HCT116 (cell line): Measurements from ENCODE around the gene ANGPTL4. TPM values are rescaled to one million over a fixed set of nuclear protein-coding genes. Genes with fewer than 3 reads are reported as not detected.
"Not testable (repeated sequence)": the region's sequence is repeated elsewhere in the genome, so short reads cannot be mapped to it uniquely, and the experiment has no call there.

Experiments
- ATAC-seq: fragments of 200-7000 bp; cut with Tn5 transposase; 2 replicates; pipeline ENCODE4 v1.9.1; 2020; ENCODE audit warnings: mild to moderate bottlenecking, moderate library complexity
- BruUV-seq: library from RNA; stranded (reverse); fragments of 400-500 nt; replicated peaks from 2 replicates; lab custom pipeline; 2021; lab: Mats Ljungman, UMichigan
- CTCF ChIA-PET: fragments of 300-600 bp; sonication (Branson Sonifier 250); formaldehyde crosslinking; loops from one replicate; lab custom pipeline; 2021; ENCODE audit warnings: antibody characterized with exemption; lab: Charles Lee
- POLR2A ChIA-PET: fragments of 300-600, 350-600 bp; sonication (Branson Sonifier 250); formaldehyde crosslinking; loops from one replicate; lab custom pipeline; 2021; ENCODE audit warnings: antibody characterized with exemption; lab: Charles Lee
- RAD21 ChIA-PET, 2 experiments: fragments of 300-600 bp; sonication (Branson Sonifier 250); formaldehyde crosslinking; loops; one replicate each; lab custom pipeline; 2023; ENCODE audit warnings: low total read pairs in 2 of 2; ENCODE audit not compliant: uncharacterized antibody in 2 of 2, unreplicated experiment in 2 of 2, low non-redundant PET in 1 of 2; lab: Charles Lee
- DNase-seq: peaks from one replicate; pipeline ENCODE4 v3.0.0-alpha.2; 2010; ENCODE audit warnings: low read depth, low spot score
- H2AFZ ChIP-seq: fragments of 200-600 bp; shearing (Covaris generic), sonication (generic); 2 replicates; pipeline ENCODE4 v1.6.1; 2017; ENCODE audit warnings: low read depth, mixed run types, mixed read lengths, antibody characterized with exemption, low read length; ENCODE audit not compliant: poor library complexity, severe bottlenecking
- H3K27ac ChIP-seq: 2 replicates; pipeline ENCODE4 v1.5.1; 2012; ENCODE audit warnings: low read depth, low read length
- H3K27me3 ChIP-seq: fragments of 200-600 bp; sonication (generic); 2 replicates; pipeline ENCODE4 v1.6.1; 2016; ENCODE audit warnings: mixed run types, low read length, mixed read lengths; ENCODE audit not compliant: insufficient read depth
- H3K36me3 ChIP-seq, 2 experiments: fragments of 200-500 bp in 1 of 2; fragments of 200-600 bp in 1 of 2; sonication (Bioruptor generic) in 1 of 2; sonication (generic) in 1 of 2; 2 replicates each; pipeline versions ENCODE4 v1.5.1 to v1.6.1; 2014 to 2016; ENCODE audit warnings: low read length in 2 of 2, inconsistent platforms in 1 of 2, mixed read lengths in 1 of 2, mixed run types in 1 of 2; ENCODE audit not compliant: insufficient read depth in 2 of 2, control insufficient read depth in 1 of 2
- H3K4me1 ChIP-seq, 2 experiments: fragments of 200-600 bp in 1 of 2; sonication (generic) in 1 of 2; 2 replicates each; pipeline versions ENCODE4 v1.5.1 to v1.6.1; 2012 to 2017; ENCODE audit warnings: low read length in 2 of 2, inconsistent platforms in 1 of 2, mild to moderate bottlenecking in 1 of 2, mixed read lengths in 1 of 2, mixed run types in 1 of 2, moderate library complexity in 1 of 2; ENCODE audit not compliant: insufficient read depth in 2 of 2, control insufficient read depth in 1 of 2
- H3K4me2 ChIP-seq: fragments of 200-600 bp; sonication (generic); 2 replicates; pipeline ENCODE4 v1.6.1; 2017; ENCODE audit warnings: mixed run types, low read length, mixed read lengths
- H3K4me3 ChIP-seq, 2 experiments: fragments of 200-600 bp in 1 of 2; sonication (generic) in 1 of 2; replicated peaks in 1 of 2; 2 replicates each; pipeline ENCODE4 v1.5.1; 2011 to 2016; ENCODE audit warnings: low read length in 2 of 2, control low read depth in 1 of 2, low read depth in 1 of 2, mild to moderate bottlenecking in 1 of 2, mixed read lengths in 1 of 2, mixed run types in 1 of 2
- H3K79me2 ChIP-seq: fragments of 200-600 bp; sonication (generic); 2 replicates; pipeline ENCODE4 v1.6.1; 2017; ENCODE audit warnings: mild to moderate bottlenecking, mixed run types, low read length, moderate library complexity, mixed read lengths; ENCODE audit not compliant: insufficient read depth
- H3K9ac ChIP-seq: fragments of 200-600 bp; sonication (generic); 2 replicates; pipeline ENCODE4 v1.6.1; 2016; ENCODE audit warnings: low read length, mixed read lengths
- H3K9me2 ChIP-seq: fragments of 200-600 bp; sonication (generic), shearing (Covaris generic); 2 replicates; pipeline ENCODE4 v1.6.1; 2017; ENCODE audit warnings: mixed run types, mild to moderate bottlenecking, moderate library complexity; ENCODE audit not compliant: insufficient read depth
- H3K9me3 ChIP-seq, 2 experiments: fragments of 200-500 bp in 1 of 2; fragments of 200-600 bp in 1 of 2; sonication (Bioruptor generic) in 1 of 2; sonication (generic) in 1 of 2; 2 replicates each; pipeline ENCODE4 v1.6.1; 2014 to 2017; ENCODE audit warnings: low read length in 2 of 2, mixed read lengths in 2 of 2, inconsistent platforms in 1 of 2, low read depth in 1 of 2, mild to moderate bottlenecking in 1 of 2, mixed run types in 1 of 2, moderate library complexity in 1 of 2; ENCODE audit not compliant: control insufficient read depth in 1 of 2, insufficient read depth in 1 of 2
- H4K20me1 ChIP-seq: fragments of 200-600 bp; sonication (generic), shearing (Covaris generic); 2 replicates; pipeline ENCODE4 v1.6.1; 2017; ENCODE audit warnings: mixed run types, mild to moderate bottlenecking, moderate library complexity; ENCODE audit not compliant: insufficient read depth
- EZH2 ChIP-seq: fragments of 200-600 bp; sonication (generic); IDR thresholded peaks from 2 replicates; pipeline ENCODE4 v1.6.1; 2017; ENCODE audit warnings: antibody characterized with exemption, mixed run types
- JUND ChIP-seq: IDR thresholded peaks from 2 replicates; pipeline ENCODE4 v1.6.1; 2012
- POLR2AphosphoS5 ChIP-seq: IDR thresholded peaks from 2 replicates; pipeline ENCODE4 v1.6.1; 2011; ENCODE audit warnings: mild to moderate bottlenecking, low read depth, low read length, moderate library complexity
- RAD21 ChIP-seq: IDR thresholded peaks from 2 replicates; pipeline ENCODE4 v1.6.1; 2012; ENCODE audit warnings: low read depth, mild to moderate bottlenecking
- TCF7L2 ChIP-seq: IDR thresholded peaks from 2 replicates; pipeline ENCODE4 v1.7.0; 2011; ENCODE audit warnings: borderline replicate concordance, inconsistent platforms; ENCODE audit not compliant: insufficient read depth, insufficient read length; ENCODE audit errors: extremely low read depth
- ZFX ChIP-seq: fragments of 450-650 bp; IDR thresholded peaks from 2 replicates; pipeline ENCODE4 v1.6.1; 2017
- ZNF274 ChIP-seq: fragments of 200-500 bp; sonication (Bioruptor generic); IDR thresholded peaks from 2 replicates; pipeline ENCODE4 v1.6.1; 2014; ENCODE audit warnings: mild to moderate bottlenecking, low read depth, low read length, inconsistent platforms
- intact Hi-C: fragments of 100-400 bp; cut with micrococcal nuclease; formaldehyde crosslinking; loops from 2 replicates; pipeline ENCODE4 v1.10.0; 2022
- total RNA-seq: library from RNA; stranded (reverse); gene quantifications from one replicate; pipeline ENCODE4 v1.2.1, GENCODE V29; 2021; ENCODE audit not compliant: unreplicated experiment
- TF ChIP-seq, protein P1 (sequence below): IDR thresholded peaks from 2 replicates; pipeline ENCODE4 v1.6.1; 2012; ENCODE audit warnings: low read depth
- TF ChIP-seq, protein P2 (sequence below): IDR thresholded peaks from 2 replicates; pipeline ENCODE4 v1.6.1; 2011; ENCODE audit warnings: mild to moderate bottlenecking, low read length, moderate library complexity; ENCODE audit not compliant: insufficient replicate concordance; ENCODE audit errors: extremely low read depth
- TF ChIP-seq, protein P3 (sequence below): IDR thresholded peaks from 2 replicates; pipeline ENCODE4 v1.6.1; 2012

The ANGPTL4 gene
- total RNA-seq, 1 experiment from 2014 or later = 54.8 TPM

DNA sequence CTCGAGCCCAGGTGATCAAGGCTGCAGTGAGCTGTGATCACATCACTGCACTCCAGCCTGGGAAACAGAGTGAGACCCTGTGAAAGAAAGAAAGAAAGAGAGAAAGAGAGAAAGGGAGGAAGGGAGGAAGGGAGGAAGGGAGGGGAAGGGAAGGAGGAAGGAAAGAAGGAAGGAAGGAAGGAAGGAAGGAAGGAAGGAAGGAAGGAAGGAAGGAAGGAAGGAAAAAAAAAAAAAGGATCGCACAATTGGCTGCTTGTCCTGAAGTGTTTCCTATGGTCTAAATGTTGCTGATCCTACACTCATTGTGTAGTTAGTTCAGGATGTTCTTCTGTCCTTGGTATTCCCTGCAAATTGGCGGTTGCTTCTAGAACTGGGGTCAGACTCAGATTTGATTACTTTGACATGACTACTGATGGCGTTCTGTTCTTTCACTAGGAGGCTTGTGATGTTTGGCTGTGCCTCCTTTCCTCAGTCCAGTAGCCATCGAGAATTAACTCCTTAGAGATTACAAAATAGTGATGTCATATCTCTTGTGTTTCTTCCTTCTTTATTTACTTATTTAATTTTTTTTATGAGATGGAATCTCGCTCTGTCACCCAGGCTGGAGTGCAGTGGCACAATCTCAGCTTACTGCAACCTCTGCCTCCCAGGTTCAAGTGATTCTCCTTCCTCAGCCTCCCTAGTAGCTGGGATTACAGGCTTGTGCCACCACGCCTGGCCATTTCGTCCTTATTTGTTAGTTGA lies 14.2 kb upstream of the ANGPTL4 start:
- H4K20me1 ChIP-seq, H3K79me2 ChIP-seq, H3K9ac ChIP-seq, H3K27me3 ChIP-seq, POLR2A ChIA-PET, H3K27ac ChIP-seq, H3K9me2 ChIP-seq, DNase-seq, BruUV-seq, H3K4me3 ChIP-seq, H3K9me3 ChIP-seq, CTCF ChIA-PET, H3K4me2 ChIP-seq, ATAC-seq, H2AFZ ChIP-seq, H3K36me3 ChIP-seq: not testable (repeated sequence)
- peaks cover 12 to 23% of the 10 kb centered on the region in 2 experiments for H3K4me1 ChIP-seq
- intact Hi-C loops = loop anchor here (5.0 to 10.0 kb wide), 3 partner anchors 62 to 228 kb away; partner anchors contain the start of genes HNRNPM, MARCHF2 and MYO1F
- RAD21 ChIA-PET = interaction anchor here in 1 of 2 experiments (0.7 kb wide), 2 partner anchors 41 to 156 kb away, joined by 4 to 6 read pairs; no protein-coding TSS in a partner anchor

DNA sequence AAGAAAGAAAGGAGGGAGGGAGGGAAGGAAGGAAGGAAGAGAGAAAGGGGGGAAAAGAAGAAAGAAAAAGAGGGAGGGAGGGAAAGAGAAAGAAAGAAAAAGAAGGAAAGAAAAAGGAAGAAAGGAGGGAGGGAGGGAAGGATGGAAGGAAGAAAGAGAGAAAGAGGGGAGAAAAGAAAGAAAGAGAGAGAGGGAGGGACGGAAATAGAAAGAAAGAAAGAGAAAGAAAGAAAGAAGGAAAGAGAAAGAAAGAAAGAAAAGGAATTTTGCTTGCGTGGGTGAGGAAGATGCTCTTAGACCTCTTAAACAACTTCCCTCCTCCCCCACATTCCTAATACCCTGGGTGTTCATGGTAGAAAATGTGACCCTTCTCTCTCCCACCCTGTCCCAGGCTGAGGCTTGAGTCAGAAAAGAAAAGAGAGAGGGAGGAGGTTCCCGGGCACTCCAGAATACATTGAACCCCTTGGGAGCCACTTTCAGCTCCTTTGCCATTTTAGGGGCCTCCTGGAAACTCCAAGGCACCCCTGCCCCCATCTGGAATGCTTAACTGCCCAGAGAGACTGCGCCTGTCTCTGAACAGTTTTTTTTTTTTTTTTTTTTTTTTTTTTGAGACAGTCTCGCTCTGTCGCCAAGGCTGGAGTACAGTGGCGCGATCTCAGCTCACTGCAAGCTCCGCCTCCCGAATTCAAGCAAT lies 11.7 kb upstream of the ANGPTL4 start:
- BruUV-seq = no TSS peak
- Histone ChIP-seq H3K4me3 (no peak overlapping the region), H3K27ac (no peak overlapping the region), H2AFZ (no peak overlapping the region), H4K20me1 (no peaks in the 10 kb centered on the region), H3K9me3 (no peaks in the 10 kb centered on the region), H3K9me2 (no peaks in the 10 kb centered on the region), H3K9ac (no peak overlapping the region), H3K4me2 (no peak overlapping the region), H3K27me3 (no peaks in the 10 kb centered on the region), H3K4me1 (peaks cover 25 to 48% of the 10 kb centered on the region in 2 experiments), H3K36me3 (no peaks in the 10 kb centered on the region), H3K79me2 (no peaks in the 10 kb centered on the region)
- intact Hi-C loops = loop anchor here (5.0 to 10.0 kb wide), 3 partner anchors 60 to 225 kb away; partner anchors contain the start of genes HNRNPM, MARCHF2 and MYO1F
- DNase-seq (no peak), ATAC-seq (no peak)
- ChIA-PET CTCF (interaction anchor here (0.7 to 4.0 kb wide), 3 partner anchors 11 to 992 kb away, joined by 4 to 20 read pairs (median 14); partner anchors contain the start of gene ANGPTL4), RAD21 (no interaction called here), POLR2A (interaction anchor here (0.7 to 1.2 kb wide), 2 partner anchors 9 to 15 kb away, joined by 3 to 4 read pairs; partner anchors contain the start of gene KANK3)
- TF ChIP-seq POLR2AphosphoS5 (no peak), EZH2 (no peak), ZNF274 (no peak), RAD21 (no peak), TCF7L2 (no peak), JUND (no peak), ZFX (no peak)
- TF ChIP-seq, protein P1, sequence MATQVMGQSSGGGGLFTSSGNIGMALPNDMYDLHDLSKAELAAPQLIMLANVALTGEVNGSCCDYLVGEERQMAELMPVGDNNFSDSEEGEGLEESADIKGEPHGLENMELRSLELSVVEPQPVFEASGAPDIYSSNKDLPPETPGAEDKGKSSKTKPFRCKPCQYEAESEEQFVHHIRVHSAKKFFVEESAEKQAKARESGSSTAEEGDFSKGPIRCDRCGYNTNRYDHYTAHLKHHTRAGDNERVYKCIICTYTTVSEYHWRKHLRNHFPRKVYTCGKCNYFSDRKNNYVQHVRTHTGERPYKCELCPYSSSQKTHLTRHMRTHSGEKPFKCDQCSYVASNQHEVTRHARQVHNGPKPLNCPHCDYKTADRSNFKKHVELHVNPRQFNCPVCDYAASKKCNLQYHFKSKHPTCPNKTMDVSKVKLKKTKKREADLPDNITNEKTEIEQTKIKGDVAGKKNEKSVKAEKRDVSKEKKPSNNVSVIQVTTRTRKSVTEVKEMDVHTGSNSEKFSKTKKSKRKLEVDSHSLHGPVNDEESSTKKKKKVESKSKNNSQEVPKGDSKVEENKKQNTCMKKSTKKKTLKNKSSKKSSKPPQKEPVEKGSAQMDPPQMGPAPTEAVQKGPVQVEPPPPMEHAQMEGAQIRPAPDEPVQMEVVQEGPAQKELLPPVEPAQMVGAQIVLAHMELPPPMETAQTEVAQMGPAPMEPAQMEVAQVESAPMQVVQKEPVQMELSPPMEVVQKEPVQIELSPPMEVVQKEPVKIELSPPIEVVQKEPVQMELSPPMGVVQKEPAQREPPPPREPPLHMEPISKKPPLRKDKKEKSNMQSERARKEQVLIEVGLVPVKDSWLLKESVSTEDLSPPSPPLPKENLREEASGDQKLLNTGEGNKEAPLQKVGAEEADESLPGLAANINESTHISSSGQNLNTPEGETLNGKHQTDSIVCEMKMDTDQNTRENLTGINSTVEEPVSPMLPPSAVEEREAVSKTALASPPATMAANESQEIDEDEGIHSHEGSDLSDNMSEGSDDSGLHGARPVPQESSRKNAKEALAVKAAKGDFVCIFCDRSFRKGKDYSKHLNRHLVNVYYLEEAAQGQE = no peak
- TF ChIP-seq, protein P2, sequence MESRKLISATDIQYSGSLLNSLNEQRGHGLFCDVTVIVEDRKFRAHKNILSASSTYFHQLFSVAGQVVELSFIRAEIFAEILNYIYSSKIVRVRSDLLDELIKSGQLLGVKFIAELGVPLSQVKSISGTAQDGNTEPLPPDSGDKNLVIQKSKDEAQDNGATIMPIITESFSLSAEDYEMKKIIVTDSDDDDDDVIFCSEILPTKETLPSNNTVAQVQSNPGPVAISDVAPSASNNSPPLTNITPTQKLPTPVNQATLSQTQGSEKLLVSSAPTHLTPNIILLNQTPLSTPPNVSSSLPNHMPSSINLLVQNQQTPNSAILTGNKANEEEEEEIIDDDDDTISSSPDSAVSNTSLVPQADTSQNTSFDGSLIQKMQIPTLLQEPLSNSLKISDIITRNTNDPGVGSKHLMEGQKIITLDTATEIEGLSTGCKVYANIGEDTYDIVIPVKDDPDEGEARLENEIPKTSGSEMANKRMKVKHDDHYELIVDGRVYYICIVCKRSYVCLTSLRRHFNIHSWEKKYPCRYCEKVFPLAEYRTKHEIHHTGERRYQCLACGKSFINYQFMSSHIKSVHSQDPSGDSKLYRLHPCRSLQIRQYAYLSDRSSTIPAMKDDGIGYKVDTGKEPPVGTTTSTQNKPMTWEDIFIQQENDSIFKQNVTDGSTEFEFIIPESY = no peak
- TF ChIP-seq, protein P3, sequence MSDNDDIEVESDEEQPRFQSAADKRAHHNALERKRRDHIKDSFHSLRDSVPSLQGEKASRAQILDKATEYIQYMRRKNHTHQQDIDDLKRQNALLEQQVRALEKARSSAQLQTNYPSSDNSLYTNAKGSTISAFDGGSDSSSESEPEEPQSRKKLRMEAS = no peak
